ENCODE measurements around the gene PLD6.
"Not testable (repeated sequence)": the region's sequence is repeated elsewhere in the genome, so short reads cannot be mapped to it uniquely, and the experiment has no call there.

Gene PLD6

GRCh38 chr17:17198281-17198680, 7.9 kb downstream of the PLD6 start:
- no peak for DNase-seq

GRCh38 chr17:17196776-17197175, 9.4 kb downstream of the PLD6 start:
- DNase-seq, result no peak

GRCh38 chr17:17195466-17195865, 10.7 kb downstream of the PLD6 start:
- not testable (repeated sequence) for DNase-seq

GRCh38 chr17:17191961-17192381, 14.2 kb downstream of the PLD6 start:
- DNase-seq, result no peak

- no peak for DNase-seq
Measured at GRCh38 chr17:17191346-17191792, 14.8 kb downstream of the PLD6 start.

GRCh38 chr17:17190188-17190587, 15.9 kb downstream of the PLD6 start:
- no peak for DNase-seq

- DNase-seq, result no peak
Measured at GRCh38 chr17:17189559-17189958, 16.6 kb downstream of the PLD6 start.

GRCh38 chr17:17188586-17188985, 17.5 kb downstream of the PLD6 start:
- DNase-seq, result no peak

- DNase-seq, result no peak
Measured at GRCh38 chr17:17186551-17187505, 19.3 kb downstream of the PLD6 start.

GRCh38 chr17:17186051-17186450, 20.1 kb downstream of the PLD6 start:
- no peak for DNase-seq

GRCh38 chr17:17184985-17185757, 21.0 kb downstream of the PLD6 start:
- DNase-seq, result not testable (repeated sequence)

- no peak for DNase-seq
Measured at GRCh38 chr17:17183744-17184143, 22.4 kb downstream of the PLD6 start.

- DNase-seq, result no peak
Measured at GRCh38 chr17:17182598-17183136, 23.5 kb downstream of the PLD6 start.

GRCh38 chr17:17181666-17182597, 24.2 kb downstream of the PLD6 start:
- no peak for DNase-seq

GRCh38 chr17:17180741-17181525, 25.2 kb downstream of the PLD6 start:
- no peak for DNase-seq

GRCh38 chr17:17180141-17180603, 26.0 kb downstream of the PLD6 start:
- DNase-seq, result no peak

- DNase-seq, result no peak
Measured at GRCh38 chr17:17179371-17179827, 26.7 kb downstream of the PLD6 start.

GRCh38 chr17:17177176-17177575, 29.0 kb downstream of the PLD6 start:
- DNase-seq, result no peak

GRCh38 chr17:17176341-17176740, 29.8 kb downstream of the PLD6 start:
- DNase-seq, result no peak

- DNase-seq, result no peak
Measured at GRCh38 chr17:17175917-17176316, 30.2 kb downstream of the PLD6 start.

GRCh38 chr17:17175340-17175739, 30.8 kb downstream of the PLD6 start:
- DNase-seq, result no peak
